K562 (cell line): ENCODE data around the gene PEX5L. TPM values are rescaled to one million over a fixed set of nuclear protein-coding genes. Genes with fewer than 3 reads are reported as not detected.

ENCODE experiments used
- ATF1 ChIP-seq, 2 experiments: fragments of 450-650 bp in 1 of 2; IDR thresholded peaks; 2 replicates each; pipeline ENCODE4 v1.6.1; 2016; ENCODE audit warnings: missing compliant biosample characterization in 1 of 2, missing genetic modification characterization in 1 of 2
- ATF7 ChIP-seq: fragments of 450-650 bp; IDR thresholded peaks from 2 replicates; pipeline ENCODE4 v1.7.1; 2014; ENCODE audit warnings: mild to moderate bottlenecking, moderate library complexity
- BMI1 ChIP-seq: fragments of 150-350 bp; IDR thresholded peaks from 2 replicates; pipeline ENCODE4 v1.6.1; 2014; ENCODE audit warnings: low read length
- DPF2 ChIP-seq: fragments of 450-650 bp; IDR thresholded peaks from 2 replicates; pipeline ENCODE4 v1.6.1; 2016
- FOXJ2 ChIP-seq: fragments of 200-800 bp; sonication (Bioruptor generic); IDR thresholded peaks from 2 replicates; pipeline ENCODE4 v1.6.1; 2016; ENCODE audit warnings: missing genetic modification characterization, missing compliant biosample characterization
- ILF3 ChIP-seq: fragments of 450-650 bp; IDR thresholded peaks from 2 replicates; pipeline ENCODE4 v1.6.1; 2018; ENCODE audit warnings: antibody characterized with exemption, mild to moderate bottlenecking, moderate library complexity, borderline replicate concordance
- JUND ChIP-seq, 2 experiments: IDR thresholded peaks; 2 replicates in 1 of 2; 3 replicates in 1 of 2; pipeline ENCODE4 v1.6.1; 2011; ENCODE audit warnings: borderline replicate concordance in 2 of 2, low read depth in 2 of 2, low read length in 2 of 2, improper control_type of control experiment in 1 of 2, missing biosample characterization in 1 of 2, missing genetic modification characterization in 1 of 2, missing genetic modification reagents in 1 of 2
- MEIS2 ChIP-seq: fragments of 450-650 bp; IDR thresholded peaks from 2 replicates; pipeline ENCODE4 v1.6.1; 2014; ENCODE audit warnings: mild to moderate bottlenecking; ENCODE audit not compliant: partially characterized antibody
- NRF1 ChIP-seq, 2 experiments: fragments of 450-650 bp; IDR thresholded peaks in 1 of 2; conservative IDR thresholded peaks in 1 of 2; 2 replicates each; pipeline ENCODE4 v1.6.1; 2014; ENCODE audit warnings: mild to moderate bottlenecking in 2 of 2
- PKNOX1 ChIP-seq: fragments of 450-650 bp; IDR thresholded peaks from 2 replicates; pipeline ENCODE4 v1.6.1; 2016
- POLR2G ChIP-seq: fragments of 200-400 bp; formaldehyde crosslinking; IDR thresholded peaks from 2 replicates; pipeline ENCODE4 v1.6.1; 2017; ENCODE audit warnings: low read depth, mild to moderate bottlenecking, antibody characterized with exemption, low read length, moderate library complexity
- SOX6 ChIP-seq: fragments of 450-650 bp; IDR thresholded peaks from 2 replicates; pipeline ENCODE4 v1.6.1; 2014; ENCODE audit warnings: mild to moderate bottlenecking
- SRSF1 ChIP-seq: fragments of 200-400 bp; formaldehyde crosslinking; IDR thresholded peaks from 2 replicates; pipeline ENCODE4 v1.6.1; 2017; ENCODE audit warnings: mild to moderate bottlenecking, low read depth, low read length, moderate library complexity
- TEAD1 ChIP-seq, 2 experiments: fragments of 450-650 bp in 1 of 2; sonication (generic) in 1 of 2; formaldehyde crosslinking; IDR thresholded peaks; 2 replicates each; pipeline versions ENCODE4 v1.4.0 to v1.8.0; 2020 to 2022; ENCODE audit warnings: mild to moderate bottlenecking in 2 of 2, missing genetic modification reagents in 1 of 2
- TSHZ1 ChIP-seq: fragments of 250-450 bp; sonication (Bioruptor Pico); IDR thresholded peaks from 2 replicates; pipeline ENCODE4 v1.4.0; 2020; ENCODE audit warnings: mild to moderate bottlenecking, moderate library complexity
- XRCC3 ChIP-seq: fragments of 450-650 bp; IDR thresholded peaks from 2 replicates; pipeline ENCODE4 v1.6.1; 2017; ENCODE audit warnings: mild to moderate bottlenecking, moderate library complexity
- polyA plus RNA-seq, 8 experiments: library from polyadenylated mRNA; depleted of rRNA in 4 of 8; stranded (reverse) in 5 of 8; unstranded in 3 of 8; fragments of >200 nt; fragmentation: Nextera tagmentation in 2 of 8; fragmentation: Illumina TruSeq in 1 of 8; extraction: Ambion mirVana in 2 of 8; extraction: Trizol in 1 of 8; gene quantifications; 2 replicates each; pipeline versions ENCODE4 v1.2.1 to v1.2.3, GENCODE V29; 2011 to 2014; ENCODE audit warnings: inconsistent platforms in 1 of 8, missing spikeins in 1 of 8
- total RNA-seq, 7 experiments: library from RNA; depleted of rRNA in 6 of 7; stranded (reverse); fragments of >200 nt in 6 of 7; fragmentation: Illumina TruSeq in 2 of 7; extraction: Trizol in 2 of 7; gene quantifications; 2 replicates each; pipeline versions ENCODE4 v1.2.1 to v1.2.3, GENCODE V29; 2011 to 2021; ENCODE audit warnings: low replicate concordance in 1 of 7

The PEX5L gene
- total and polyA plus RNA-seq, 9 of the 15 experiments (the other 6 are each of a cell fraction or from before 2014, with no cell fraction given), result not detected

GRCh38 chr3:179898024-179898423 is 138.7 kb downstream of the PEX5L start (continued):
- no peak for TF ChIP-seq TSHZ1 (CRISPR knock-in tag)
- no peak for TF ChIP-seq JUND (IDR thresholded peaks at IDR 0.05; ENCODE audit: borderline replicate concordance, low read depth, low read length)
- TF ChIP-seq JUND (tag; IDR thresholded peaks at IDR 0.05; ENCODE audit: borderline replicate concordance, low read depth, low read length), result peak; percentile 24; the same call in 1 of the 3 replicates
- no peak for TF ChIP-seq POLR2G
- TF ChIP-seq DPF2, result 0 out of 2 replicates have a peak, but pooled peaks have one; percentile 25
- no peak for TF ChIP-seq ILF3
- TF ChIP-seq SRSF1, result no peak
- peak; percentile 23 for TF ChIP-seq PKNOX1
- TF ChIP-seq NRF1 (conservative IDR thresholded peaks at IDR 0.05 in 1 of 2, IDR thresholded peaks at IDR 0.05 in 1 of 2), result no peak
- no peak for TF ChIP-seq ATF1 (CRISPR knock-in tag; IDR thresholded peaks at IDR 0.05)
- peak; percentile 62 for TF ChIP-seq ATF1 (tag; IDR thresholded peaks at IDR 0.05)
- TF ChIP-seq BMI1, result peak; percentile 87
- peak; percentile 63; the same call in 1 of the 2 replicates for TF ChIP-seq ATF7
- TF ChIP-seq TEAD1 (CRISPR knock-in tag; IDR thresholded peaks at IDR 0.05), result no peak
- TF ChIP-seq SOX6, result peak; percentile 73
- TF ChIP-seq XRCC3, result no peak
- TF ChIP-seq FOXJ2 (tag), result peak; percentile 42; the same call in 1 of the 2 replicates
- TF ChIP-seq MEIS2, result peak; percentile 64
